K562 (cell line): Measurements from ENCODE around the gene CD226. TPM values are rescaled to one million over a fixed set of nuclear protein-coding genes. Genes with fewer than 3 reads are reported as not detected.
A peak's percentile ranks its signal among the peaks of the same experiment; 100 is the strongest.

Experiments used
- ADNP ChIP-seq: fragments of 200-800 bp; sonication (Bioruptor generic); IDR thresholded peaks from 2 replicates; pipeline ENCODE4 v1.6.1; 2016; ENCODE audit warnings: missing genetic modification characterization, missing compliant biosample characterization
- CBFA2T2 ChIP-seq: fragments of 450-650 bp; conservative IDR thresholded peaks from 2 replicates; pipeline ENCODE4 v1.6.1; 2017; ENCODE audit warnings: mild to moderate bottlenecking
- CCNT2 ChIP-seq: IDR thresholded peaks from 2 replicates; pipeline ENCODE4 v1.6.1; 2011; ENCODE audit warnings: borderline replicate concordance, low read depth, mild to moderate bottlenecking, moderate library complexity, mixed read lengths, low read length; ENCODE audit not compliant: insufficient read length; ENCODE audit errors: extremely low read depth
- COPS2 ChIP-seq: fragments of 450-650 bp; conservative IDR thresholded peaks from 2 replicates; pipeline ENCODE4 v1.6.1; 2016; ENCODE audit warnings: mild to moderate bottlenecking, moderate library complexity
- CTBP1 ChIP-seq: fragments of 450-650 bp; IDR thresholded peaks from 2 replicates; pipeline ENCODE4 v1.6.1; 2016; ENCODE audit warnings: borderline replicate concordance
- IFI16 ChIP-seq: fragments of 250-450 bp; sonication (Bioruptor Pico); IDR thresholded peaks from 2 replicates; pipeline ENCODE4 v2.1.2; 2022; ENCODE audit warnings: mild to moderate bottlenecking, inconsistent platforms
- L3MBTL2 ChIP-seq: fragments of 450-650 bp; IDR thresholded peaks from 2 replicates; pipeline ENCODE4 v1.6.1; 2016; ENCODE audit warnings: mild to moderate bottlenecking, moderate library complexity
- MTA2 ChIP-seq: fragments of 450-650 bp; IDR thresholded peaks from 2 replicates; pipeline ENCODE4 v1.6.1; 2016; ENCODE audit warnings: low read depth
- POLR2AphosphoS5 ChIP-seq: IDR thresholded peaks from 2 replicates; pipeline ENCODE4 v1.6.1; 2011; ENCODE audit warnings: mild to moderate bottlenecking, low read depth, low read length, moderate library complexity; ENCODE audit not compliant: control insufficient read depth, insufficient read depth
- PTRF ChIP-seq: fragments of 450-650 bp; IDR thresholded peaks from 2 replicates; pipeline ENCODE4 v1.6.1; 2016; ENCODE audit warnings: mild to moderate bottlenecking, missing genetic modification characterization, missing compliant biosample characterization
- PTTG1 ChIP-seq: fragments of 450-650 bp; IDR thresholded peaks from 2 replicates; pipeline ENCODE4 v1.6.1; 2016; ENCODE audit warnings: low read depth, mild to moderate bottlenecking, missing genetic modification characterization, missing compliant biosample characterization
- SMARCE1 ChIP-seq: fragments of 450-650 bp; IDR thresholded peaks from 2 replicates; pipeline ENCODE4 v1.7.1; 2016; ENCODE audit warnings: mild to moderate bottlenecking
- TCF3 ChIP-seq: sonication (generic); formaldehyde crosslinking; IDR thresholded peaks from 2 replicates; pipeline ENCODE4 v1.4.0; 2020; ENCODE audit warnings: mild to moderate bottlenecking, missing genetic modification reagents
- ZNF311 ChIP-seq: fragments of 250-450 bp; sonication (Bioruptor Pico); IDR thresholded peaks from 2 replicates; pipeline ENCODE4 v1.4.0; 2020; ENCODE audit warnings: mild to moderate bottlenecking, moderate library complexity
- polyA plus RNA-seq, 8 experiments: library from polyadenylated mRNA; depleted of rRNA in 4 of 8; stranded (reverse) in 5 of 8; unstranded in 3 of 8; fragments of >200 nt; fragmentation: Nextera tagmentation in 2 of 8; fragmentation: Illumina TruSeq in 1 of 8; extraction: Ambion mirVana in 2 of 8; extraction: Trizol in 1 of 8; gene quantifications; 2 replicates each; pipeline versions ENCODE4 v1.2.1 to v1.2.3, GENCODE V29; 2011 to 2014; ENCODE audit warnings: inconsistent platforms in 1 of 8, missing spikeins in 1 of 8
- total RNA-seq, 7 experiments: library from RNA; depleted of rRNA in 6 of 7; stranded (reverse); fragments of >200 nt in 6 of 7; fragmentation: Illumina TruSeq in 2 of 7; extraction: Trizol in 2 of 7; gene quantifications; 2 replicates each; pipeline versions ENCODE4 v1.2.1 to v1.2.3, GENCODE V29; 2011 to 2021; ENCODE audit warnings: low replicate concordance in 1 of 7
- TF ChIP-seq, protein P1 (sequence below), 2 experiments: fragments of 450-650 bp; conservative IDR thresholded peaks; 2 replicates each; pipeline ENCODE4 v1.6.1; 2017; ENCODE audit warnings: mild to moderate bottlenecking in 2 of 2, moderate library complexity in 2 of 2
- TF ChIP-seq, protein P2 (sequence below): fragments of 450-650 bp; IDR thresholded peaks from 2 replicates; pipeline ENCODE4 v1.7.1; 2018; ENCODE audit warnings: mild to moderate bottlenecking, low read depth; ENCODE audit not compliant: partially characterized antibody
- TF ChIP-seq, protein P3 (sequence below): fragments of 450-650 bp; IDR thresholded peaks from one replicate; pipeline ENCODE4 v1.6.1; 2018; ENCODE audit warnings: mild to moderate bottlenecking, moderate library complexity; ENCODE audit not compliant: partially characterized antibody
- TF ChIP-seq, protein P4 (sequence below): fragments of 450-650 bp; formaldehyde crosslinking; IDR thresholded peaks from 2 replicates; pipeline ENCODE4 v1.4.0; 2022; ENCODE audit warnings: missing genetic modification characterization
- TF ChIP-seq, protein P5 (sequence below): fragments of 450-650 bp; conservative IDR thresholded peaks from 2 replicates; pipeline ENCODE4 v1.6.1; 2016; ENCODE audit warnings: missing genetic modification characterization, low read depth, mild to moderate bottlenecking, missing compliant biosample characterization, moderate library complexity

CD226 gene
- total and polyA plus RNA-seq, 9 of the 15 experiments (the other 6 are each of a cell fraction or from before 2014, with no cell fraction given), result 0.32 to 1.7 (median 0.80) TPM

DNA sequence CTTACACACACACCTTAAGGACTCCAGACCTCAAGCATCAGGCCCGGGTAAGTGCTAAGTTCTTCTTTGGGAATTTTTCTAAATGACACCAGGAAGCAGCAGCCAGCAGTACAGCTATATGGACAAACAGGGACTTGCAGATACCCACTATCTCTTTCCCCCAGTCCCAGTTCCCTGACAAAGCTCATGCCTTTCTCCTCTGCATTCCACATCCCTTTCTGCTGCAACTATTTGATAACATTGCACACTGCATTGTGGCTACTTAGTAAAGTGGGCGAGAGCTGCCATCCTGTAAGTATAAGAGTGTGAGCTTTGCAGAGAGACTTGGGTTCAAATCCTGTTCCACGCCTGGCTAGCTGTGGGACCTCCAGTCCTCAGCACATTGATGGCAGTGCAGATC lies 14.0 kb upstream of the CD226 start (continued):
- TF ChIP-seq PTRF (tag), result no peak
- TF ChIP-seq CBFA2T2, result peak; percentile 82
- TF ChIP-seq, protein P1, sequence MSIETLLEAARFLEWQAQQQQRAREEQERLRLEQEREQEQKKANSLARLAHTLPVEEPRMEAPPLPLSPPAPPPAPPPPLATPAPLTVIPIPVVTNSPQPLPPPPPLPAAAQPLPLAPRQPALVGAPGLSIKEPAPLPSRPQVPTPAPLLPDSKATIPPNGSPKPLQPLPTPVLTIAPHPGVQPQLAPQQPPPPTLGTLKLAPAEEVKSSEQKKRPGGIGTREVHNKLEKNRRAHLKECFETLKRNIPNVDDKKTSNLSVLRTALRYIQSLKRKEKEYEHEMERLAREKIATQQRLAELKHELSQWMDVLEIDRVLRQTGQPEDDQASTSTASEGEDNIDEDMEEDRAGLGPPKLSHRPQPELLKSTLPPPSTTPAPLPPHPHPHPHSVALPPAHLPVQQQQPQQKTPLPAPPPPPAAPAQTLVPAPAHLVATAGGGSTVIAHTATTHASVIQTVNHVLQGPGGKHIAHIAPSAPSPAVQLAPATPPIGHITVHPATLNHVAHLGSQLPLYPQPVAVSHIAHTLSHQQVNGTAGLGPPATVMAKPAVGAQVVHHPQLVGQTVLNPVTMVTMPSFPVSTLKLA (conservative IDR thresholded peaks at IDR 0.05), result no peak; a peak in 1 of 4 replicates
- TF ChIP-seq, protein P2, sequence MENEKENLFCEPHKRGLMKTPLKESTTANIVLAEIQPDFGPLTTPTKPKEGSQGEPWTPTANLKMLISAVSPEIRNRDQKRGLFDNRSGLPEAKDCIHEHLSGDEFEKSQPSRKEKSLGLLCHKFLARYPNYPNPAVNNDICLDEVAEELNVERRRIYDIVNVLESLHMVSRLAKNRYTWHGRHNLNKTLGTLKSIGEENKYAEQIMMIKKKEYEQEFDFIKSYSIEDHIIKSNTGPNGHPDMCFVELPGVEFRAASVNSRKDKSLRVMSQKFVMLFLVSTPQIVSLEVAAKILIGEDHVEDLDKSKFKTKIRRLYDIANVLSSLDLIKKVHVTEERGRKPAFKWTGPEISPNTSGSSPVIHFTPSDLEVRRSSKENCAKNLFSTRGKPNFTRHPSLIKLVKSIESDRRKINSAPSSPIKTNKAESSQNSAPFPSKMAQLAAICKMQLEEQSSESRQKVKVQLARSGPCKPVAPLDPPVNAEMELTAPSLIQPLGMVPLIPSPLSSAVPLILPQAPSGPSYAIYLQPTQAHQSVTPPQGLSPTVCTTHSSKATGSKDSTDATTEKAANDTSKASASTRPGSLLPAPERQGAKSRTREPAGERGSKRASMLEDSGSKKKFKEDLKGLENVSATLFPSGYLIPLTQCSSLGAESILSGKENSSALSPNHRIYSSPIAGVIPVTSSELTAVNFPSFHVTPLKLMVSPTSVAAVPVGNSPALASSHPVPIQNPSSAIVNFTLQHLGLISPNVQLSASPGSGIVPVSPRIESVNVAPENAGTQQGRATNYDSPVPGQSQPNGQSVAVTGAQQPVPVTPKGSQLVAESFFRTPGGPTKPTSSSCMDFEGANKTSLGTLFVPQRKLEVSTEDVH, result no peak
- TF ChIP-seq CTBP1, result no peak
- no peak for TF ChIP-seq PTTG1 (tag)
- no peak for TF ChIP-seq ZNF311
- no peak for TF ChIP-seq L3MBTL2
- 0 out of 2 replicates have a peak, but pooled peaks have one; percentile 40 for TF ChIP-seq SMARCE1
- TF ChIP-seq, protein P3, sequence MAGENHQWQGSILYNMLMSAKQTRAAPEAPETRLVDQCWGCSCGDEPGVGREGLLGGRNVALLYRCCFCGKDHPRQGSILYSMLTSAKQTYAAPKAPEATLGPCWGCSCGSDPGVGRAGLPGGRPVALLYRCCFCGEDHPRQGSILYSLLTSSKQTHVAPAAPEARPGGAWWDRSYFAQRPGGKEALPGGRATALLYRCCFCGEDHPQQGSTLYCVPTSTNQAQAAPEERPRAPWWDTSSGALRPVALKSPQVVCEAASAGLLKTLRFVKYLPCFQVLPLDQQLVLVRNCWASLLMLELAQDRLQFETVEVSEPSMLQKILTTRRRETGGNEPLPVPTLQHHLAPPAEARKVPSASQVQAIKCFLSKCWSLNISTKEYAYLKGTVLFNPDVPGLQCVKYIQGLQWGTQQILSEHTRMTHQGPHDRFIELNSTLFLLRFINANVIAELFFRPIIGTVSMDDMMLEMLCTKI, result no peak
- no peak for TF ChIP-seq COPS2
- TF ChIP-seq, protein P4, sequence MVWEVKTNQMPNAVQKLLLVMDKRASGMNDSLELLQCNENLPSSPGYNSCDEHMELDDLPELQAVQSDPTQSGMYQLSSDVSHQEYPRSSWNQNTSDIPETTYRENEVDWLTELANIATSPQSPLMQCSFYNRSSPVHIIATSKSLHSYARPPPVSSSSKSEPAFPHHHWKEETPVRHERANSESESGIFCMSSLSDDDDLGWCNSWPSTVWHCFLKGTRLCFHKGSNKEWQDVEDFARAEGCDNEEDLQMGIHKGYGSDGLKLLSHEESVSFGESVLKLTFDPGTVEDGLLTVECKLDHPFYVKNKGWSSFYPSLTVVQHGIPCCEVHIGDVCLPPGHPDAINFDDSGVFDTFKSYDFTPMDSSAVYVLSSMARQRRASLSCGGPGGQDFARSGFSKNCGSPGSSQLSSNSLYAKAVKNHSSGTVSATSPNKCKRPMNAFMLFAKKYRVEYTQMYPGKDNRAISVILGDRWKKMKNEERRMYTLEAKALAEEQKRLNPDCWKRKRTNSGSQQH (CRISPR knock-in tag), result no peak
- peak; percentile 75 for TF ChIP-seq MTA2
- peak; percentile 94 for TF ChIP-seq TCF3 (CRISPR knock-in tag)
- no peak for TF ChIP-seq IFI16 (CRISPR knock-in tag)
- TF ChIP-seq, protein P5, sequence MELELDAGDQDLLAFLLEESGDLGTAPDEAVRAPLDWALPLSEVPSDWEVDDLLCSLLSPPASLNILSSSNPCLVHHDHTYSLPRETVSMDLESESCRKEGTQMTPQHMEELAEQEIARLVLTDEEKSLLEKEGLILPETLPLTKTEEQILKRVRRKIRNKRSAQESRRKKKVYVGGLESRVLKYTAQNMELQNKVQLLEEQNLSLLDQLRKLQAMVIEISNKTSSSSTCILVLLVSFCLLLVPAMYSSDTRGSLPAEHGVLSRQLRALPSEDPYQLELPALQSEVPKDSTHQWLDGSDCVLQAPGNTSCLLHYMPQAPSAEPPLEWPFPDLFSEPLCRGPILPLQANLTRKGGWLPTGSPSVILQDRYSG (tag), result no peak
- TF ChIP-seq CCNT2, result peak; percentile 45
- TF ChIP-seq POLR2AphosphoS5, result peak; percentile 64; the same call in 1 of the 2 replicates
- TF ChIP-seq ADNP (tag), result 0 out of 2 replicates have a peak, but pooled peaks have one; percentile 14
